Stimulated activated naive CD4-positive, alpha-beta T cell (primary cell): ENCODE data around the gene RIBC2.
"Not testable (repeated sequence)": the region's sequence is repeated elsewhere in the genome, so short reads cannot be mapped to it uniquely, and the experiment has no call there.

Experiments used
- DNase-seq, 6 experiments: peaks; one replicate each; lab custom pipeline; 2025; lab: John Stamatoyannopoulos, UW

The RIBC2 gene

DNA sequence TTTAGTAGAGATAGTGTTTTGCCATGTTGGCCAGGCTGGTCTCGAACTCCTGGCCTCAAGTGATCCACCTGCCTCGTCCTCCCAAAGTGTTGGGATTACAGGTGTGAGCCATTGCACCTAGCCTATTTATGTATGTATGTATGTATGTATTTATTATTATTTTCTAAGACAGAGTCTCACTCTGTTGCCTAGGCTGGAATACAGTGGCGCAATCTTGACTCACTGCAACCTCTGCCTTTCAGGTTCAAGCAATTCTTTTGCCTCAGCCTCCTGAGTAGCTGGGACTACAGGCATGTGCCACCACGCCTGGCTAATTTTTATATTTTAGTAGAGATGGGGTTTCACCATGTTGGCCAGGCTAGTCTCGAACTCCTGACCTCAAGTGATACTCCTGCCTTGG, 35.9 kb downstream of the RIBC2 start:
- DNase-seq, result not testable (repeated sequence)

- DNase-seq, result no peak
Observed at GRCh38 chr22:45450101-45450785, 36.8 kb downstream of the RIBC2 start.

- no peak for DNase-seq
Observed at GRCh38 chr22:45450921-45451651, 37.6 kb downstream of the RIBC2 start.

- no peak for DNase-seq
Observed at GRCh38 chr22:45451972-45452371, 38.5 kb downstream of the RIBC2 start.

DNA sequence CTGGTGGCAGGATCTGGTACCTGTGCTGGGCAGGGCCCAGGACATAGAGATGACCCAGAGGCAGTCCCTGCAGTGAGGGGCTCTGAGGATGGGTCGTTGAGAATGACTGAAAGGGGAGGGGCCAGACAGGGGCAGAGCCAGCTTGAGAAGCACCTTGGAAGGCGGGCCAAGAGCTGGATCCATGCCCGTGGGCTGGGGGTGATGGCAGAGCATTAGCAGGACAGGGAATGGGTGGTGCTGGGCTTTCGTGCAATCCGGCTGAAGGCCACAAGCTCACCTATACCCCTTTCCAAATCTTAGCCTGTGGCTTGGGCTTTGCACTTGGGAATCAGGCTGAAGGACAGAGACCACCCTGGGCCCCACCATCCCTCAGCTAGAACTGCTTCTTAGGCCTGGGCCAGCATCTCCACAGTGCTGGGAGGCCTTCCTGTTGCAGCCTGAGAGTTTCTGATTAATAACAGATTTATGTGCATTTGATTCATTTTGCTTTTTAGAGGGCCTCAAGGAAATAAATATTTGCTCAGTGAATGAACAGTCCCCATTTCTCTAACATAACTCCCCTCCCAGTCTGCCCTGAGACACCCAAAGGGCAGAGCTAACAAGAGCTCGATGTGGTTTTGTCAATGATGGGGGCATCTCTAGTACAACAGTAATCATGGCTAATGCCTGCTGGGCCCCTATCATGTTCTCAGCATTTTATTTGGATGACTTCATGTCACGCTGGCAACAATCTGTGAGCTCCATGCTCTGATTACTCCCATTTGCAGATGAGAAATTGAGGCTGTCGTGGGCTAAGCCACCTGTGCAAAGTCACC, 39.3 kb downstream of the RIBC2 start:
- no peak for DNase-seq

GRCh38 chr22:45453764-45454163, 40.3 kb downstream of the RIBC2 start:
- no peak for DNase-seq

DNA sequence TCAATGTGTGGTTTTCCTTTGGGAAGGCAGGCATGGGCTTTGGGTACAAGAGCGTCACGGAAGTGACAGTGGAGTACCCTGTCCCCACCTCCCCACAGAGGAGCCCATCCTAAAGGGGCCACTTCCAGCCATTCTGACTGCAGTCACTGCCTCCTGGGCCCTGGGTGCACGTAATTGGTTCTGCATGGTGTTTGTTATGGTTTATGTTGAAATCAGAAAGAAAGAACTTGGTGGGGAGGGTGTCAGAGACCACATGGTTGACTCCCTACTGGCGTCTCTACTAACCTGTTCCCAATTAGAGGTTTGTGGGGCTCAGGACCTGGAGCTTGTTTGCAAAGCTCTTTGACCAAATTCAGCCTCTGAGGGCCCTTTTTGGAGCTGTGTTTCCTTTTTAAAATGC, 40.8 kb downstream of the RIBC2 start:
- DNase-seq, result no peak

DNA sequence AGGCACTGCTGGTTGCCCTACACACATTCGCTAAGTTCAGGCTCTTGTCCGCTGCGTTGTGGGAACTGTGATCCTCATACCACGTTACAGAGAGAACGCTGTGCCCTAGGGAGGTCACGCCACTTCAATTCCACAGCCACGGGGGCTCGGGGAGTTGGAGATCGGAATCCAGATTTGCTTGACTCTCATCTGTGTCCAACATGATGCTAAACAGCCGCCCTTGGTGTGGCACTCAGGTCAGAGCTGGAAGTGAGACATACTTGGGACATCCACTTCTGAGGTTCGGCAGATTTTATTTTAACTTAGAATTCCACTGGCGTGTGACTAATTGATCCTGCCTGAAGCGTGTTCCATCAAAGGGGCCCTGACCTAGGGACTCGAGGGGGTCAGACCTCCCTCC, 41.7 kb downstream of the RIBC2 start:
- DNase-seq, result no peak

- DNase-seq, result no peak
Observed at GRCh38 chr22:45455621-45456020, 42.1 kb downstream of the RIBC2 start.

GRCh38 chr22:45456811-45457210, 43.3 kb downstream of the RIBC2 start:
- DNase-seq, result no peak

GRCh38 chr22:45458532-45458931, 45.0 kb downstream of the RIBC2 start:
- DNase-seq, result no peak

GRCh38 chr22:45459235-45459634, 45.7 kb downstream of the RIBC2 start:
- DNase-seq, result no peak

DNA sequence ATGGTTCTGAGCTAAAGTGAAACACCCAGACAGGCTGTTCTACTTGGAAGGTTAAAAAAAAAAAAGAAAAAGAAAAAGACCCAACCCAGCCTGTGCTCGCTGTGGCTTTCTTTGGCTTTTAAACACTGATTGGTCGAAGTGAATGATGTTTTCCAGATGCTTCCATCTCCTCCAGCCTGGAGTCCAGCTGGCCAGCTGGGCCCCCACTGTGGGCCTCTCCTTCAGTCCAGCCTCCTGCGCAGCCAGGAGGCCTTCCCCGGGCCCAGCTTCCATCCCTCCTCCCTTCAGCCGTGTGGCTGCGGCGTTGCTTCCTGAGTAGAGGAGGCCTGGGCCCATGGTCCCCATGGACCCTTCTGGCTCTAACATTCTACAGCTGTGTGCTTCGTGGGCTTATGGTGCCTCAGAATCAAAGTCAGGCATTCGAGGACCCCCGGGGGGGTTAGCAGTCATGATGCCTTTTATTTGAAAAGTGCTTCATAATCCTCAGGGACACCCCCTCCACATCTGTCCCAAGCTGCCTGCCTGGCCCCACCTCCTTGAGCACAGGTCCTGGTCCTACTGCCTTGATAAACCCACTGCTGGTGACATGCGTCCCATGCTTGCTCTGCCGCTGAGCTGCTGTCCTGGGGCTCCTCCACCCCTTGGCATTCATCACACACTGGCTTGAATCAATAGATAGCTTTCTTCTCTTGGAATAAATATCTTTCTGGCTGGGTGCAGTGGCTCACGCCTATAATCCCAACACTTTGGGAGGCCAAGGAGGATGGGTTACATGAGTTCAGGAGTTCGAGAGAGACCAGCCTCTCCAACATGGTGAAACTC, 47.0 kb downstream of the RIBC2 start:
- DNase-seq, result no peak

DNA sequence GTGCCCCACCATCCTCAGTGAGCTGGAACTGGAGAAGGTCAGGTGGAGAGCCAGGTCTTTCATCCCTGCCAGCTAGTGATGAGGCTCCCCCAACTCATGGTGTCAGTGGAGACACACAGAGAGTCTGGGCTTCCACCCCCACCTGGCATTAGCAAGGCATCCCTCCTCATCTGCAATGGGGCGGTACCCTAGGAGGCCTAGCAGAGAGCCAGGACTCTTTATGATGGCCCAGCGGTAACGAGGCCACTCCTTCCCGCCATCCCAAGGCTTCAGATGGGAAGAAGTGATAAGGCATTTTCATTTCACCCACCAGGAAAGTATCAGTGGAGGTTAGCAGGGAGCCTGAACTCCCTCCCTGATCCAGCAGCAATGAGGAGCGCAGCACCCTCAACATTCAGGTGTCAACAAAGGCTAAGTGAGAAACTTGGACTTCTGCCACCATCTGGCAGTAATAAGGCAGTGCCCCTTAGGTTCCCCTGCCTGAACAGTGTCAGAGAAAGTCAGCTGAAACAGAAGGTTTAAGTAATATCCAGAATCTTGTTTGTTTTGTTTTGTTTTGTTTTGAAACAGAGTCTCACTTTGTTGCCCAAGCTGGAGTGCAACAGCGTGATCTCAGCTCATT, 48.7 kb downstream of the RIBC2 start:
- DNase-seq, result no peak

GRCh38 chr22:45463691-45464090, 50.2 kb downstream of the RIBC2 start:
- DNase-seq, result not testable (repeated sequence)

- no peak for DNase-seq
Observed at GRCh38 chr22:45465633-45466032, 52.1 kb downstream of the RIBC2 start.

DNA sequence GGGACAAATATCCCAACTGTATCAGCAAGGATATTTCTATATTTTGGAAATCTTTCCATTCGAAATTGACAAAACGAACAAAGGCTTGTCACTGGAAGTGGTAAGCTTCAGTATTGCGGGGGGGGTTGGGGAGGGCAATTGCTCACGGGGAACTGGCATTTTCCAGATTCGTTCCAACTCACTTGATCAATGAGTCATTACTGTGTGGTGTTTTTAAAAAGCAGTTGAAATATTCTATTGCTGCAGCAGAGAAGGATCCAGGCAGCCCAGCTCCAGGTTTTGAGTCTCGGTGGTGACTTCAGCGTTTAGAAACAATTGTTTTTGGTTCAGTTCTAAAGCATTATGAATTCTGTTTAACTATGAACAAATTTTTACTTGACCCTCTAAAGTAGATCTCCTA, 55.4 kb downstream of the RIBC2 start:
- no peak for DNase-seq

DNA sequence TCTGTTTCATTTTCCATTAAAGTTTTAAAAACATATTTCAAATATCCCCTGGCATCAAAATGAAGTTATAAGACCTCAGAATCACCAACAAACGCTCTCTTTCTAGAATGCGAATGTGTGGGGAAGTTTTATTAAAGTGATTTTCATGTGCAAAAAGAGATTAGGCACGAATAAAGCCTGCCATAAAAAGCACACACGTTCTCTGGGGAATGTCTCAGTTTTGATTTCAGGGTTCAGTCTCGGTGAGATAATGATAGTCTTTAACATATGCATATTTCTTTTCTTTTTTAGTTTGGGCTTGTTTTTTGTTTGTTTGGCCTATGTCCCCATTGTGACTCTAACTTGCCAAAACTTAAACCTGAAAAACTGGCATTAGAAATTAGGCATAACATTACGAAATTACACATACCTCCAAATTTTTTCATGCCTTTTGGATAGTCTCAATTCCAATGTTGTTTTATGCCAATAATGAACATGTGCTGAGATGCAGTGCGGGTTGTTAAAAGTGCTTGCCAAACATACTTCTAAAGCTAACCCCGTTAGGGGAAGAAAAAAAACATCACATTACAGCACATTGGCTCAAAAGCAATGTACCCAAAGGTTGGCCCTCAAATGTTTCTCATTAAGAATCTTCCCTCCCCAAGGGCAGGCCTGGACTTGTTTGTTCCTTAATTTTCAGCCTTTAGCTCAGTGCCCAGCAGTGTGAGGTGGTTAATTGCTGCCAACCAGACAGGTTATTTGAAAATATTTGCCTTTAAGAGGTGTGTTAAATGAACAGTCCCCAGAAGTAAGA, 56.0 kb downstream of the RIBC2 start:
- DNase-seq, result no peak

DNA sequence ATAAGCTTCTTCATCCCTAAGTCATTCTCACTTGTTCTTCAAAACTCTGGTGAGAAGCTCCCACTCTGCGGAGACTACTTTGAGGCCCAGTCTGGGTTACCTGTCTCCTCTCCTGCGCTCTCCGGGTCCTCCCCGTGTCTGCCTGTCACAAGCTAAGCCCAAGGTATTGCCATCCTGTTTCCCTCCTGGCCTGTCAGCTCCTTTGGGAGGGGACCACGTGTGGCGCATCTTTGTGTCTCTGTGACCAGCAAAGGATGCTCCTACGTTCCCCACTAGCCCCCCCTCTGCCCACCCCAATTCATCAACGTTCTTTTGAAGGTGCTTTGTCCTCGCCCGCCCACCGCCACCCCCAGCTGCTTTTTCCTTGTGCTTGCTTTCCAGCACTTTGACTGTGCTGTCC, 57.4 kb downstream of the RIBC2 start:
- DNase-seq, result no peak

DNA sequence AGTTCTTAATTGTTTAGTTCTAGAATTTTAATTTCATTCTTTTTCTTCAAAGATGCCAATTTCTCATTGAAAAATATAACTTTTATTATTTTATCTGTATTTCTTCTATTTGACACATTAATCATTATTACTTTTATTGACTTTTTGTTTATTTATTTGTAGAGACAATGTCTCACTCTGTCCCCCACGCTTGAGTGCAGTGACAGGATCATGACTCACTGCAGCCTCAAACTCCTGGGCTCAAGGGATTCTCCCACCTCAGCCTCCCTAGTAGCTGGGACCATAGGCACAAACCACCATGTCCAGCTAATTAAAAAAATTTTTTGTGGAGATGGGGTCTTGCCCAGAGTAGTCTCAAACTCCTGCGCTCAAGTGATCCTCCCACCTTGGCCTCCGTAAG, 58.9 kb downstream of the RIBC2 start:
- DNase-seq, result no peak
